HG03469 (cell line): ENCODE measurements around the gene USF2.
"Not testable (repeated sequence)": the region's sequence is repeated elsewhere in the genome, so short reads cannot be mapped to it uniquely, and the experiment has no call there.

Source experiments
- ATAC-seq: cut with Tn5 transposase; IDR thresholded peaks from one replicate; pipeline ENCODE4 v1.9.1; 2021; ENCODE audit warnings: mild to moderate bottlenecking, moderate library complexity, moderate number of reproducible peaks; ENCODE audit not compliant: unreplicated experiment

Gene USF2

DNA sequence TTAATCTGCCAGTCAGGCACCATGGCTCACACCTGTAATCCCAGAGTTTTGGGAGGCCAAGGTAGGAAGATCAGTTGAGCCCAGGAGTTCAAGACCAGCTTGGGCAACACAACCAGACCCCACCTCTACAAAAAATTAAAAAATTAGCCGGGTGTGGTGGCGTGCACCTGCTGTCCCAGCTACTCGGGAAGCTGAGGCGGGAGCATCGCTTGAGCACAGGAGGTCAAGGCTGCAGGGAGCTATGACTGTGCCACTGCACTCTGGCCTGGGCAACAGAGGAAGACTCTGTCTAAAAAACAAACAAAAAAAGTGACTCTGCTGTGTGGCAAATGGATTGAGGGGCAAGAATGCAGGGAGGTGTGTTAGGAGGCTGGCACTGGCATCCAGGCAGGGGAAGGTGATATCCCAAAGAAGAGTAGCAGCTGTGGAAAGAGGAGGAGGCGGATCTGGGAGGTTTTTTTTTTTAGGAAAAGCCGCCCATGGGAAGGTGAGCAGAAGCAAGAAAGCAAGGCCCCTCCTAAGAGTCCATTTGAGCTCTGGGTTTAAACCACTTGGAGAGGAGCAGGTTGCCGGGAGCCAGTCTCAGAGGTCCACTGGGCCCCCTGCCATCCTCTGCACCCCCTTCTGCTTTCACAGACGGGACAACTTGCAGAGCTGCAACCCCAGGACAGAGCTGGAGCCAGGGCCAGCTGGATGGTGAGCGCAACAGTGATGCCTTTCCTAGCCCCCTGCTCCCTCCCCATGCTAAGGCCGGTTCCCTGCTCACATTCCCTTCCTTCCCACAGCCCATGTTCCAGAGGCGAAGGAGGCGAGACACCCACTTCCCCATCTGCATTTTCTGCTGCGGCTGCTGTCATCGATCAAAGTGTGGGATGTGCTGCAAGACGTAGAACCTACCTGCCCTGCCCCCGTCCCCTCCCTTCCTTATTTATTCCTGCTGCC lies 15.7 kb downstream of the USF2 start:
- ATAC-seq: no peak

- no peak for ATAC-seq
Measured at GRCh38 chr19:35285095-35285449, 16.3 kb downstream of the USF2 start.

- not testable (repeated sequence) for ATAC-seq
Measured at GRCh38 chr19:35285465-35285864, 16.7 kb downstream of the USF2 start.

DNA sequence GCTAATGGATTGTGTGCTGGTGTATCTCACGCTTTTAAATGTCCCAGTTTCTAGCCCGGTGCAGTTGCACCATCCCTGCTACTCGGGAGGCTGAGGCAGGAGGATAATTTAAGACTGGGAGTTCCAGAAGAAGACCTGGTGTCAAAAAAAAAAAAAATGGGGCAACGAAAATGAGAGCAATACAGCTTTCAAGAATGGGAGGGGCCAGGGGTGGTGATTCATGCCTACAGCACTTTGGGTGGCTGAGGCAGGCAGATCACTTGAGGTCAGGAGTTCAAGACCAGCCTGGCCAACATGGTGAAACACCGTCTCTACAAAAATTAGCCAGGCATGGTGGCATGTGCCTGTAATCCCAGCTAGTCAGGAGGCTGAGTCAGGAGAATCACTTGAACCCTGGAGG lies 17.3 kb downstream of the USF2 start:
- ATAC-seq: not testable (repeated sequence)

GRCh38 chr19:35287713-35288112 lies 19.0 kb downstream of the USF2 start:
- ATAC-seq: no peak

GRCh38 chr19:35288331-35288730 lies 19.6 kb downstream of the USF2 start:
- no peak for ATAC-seq

- no peak for ATAC-seq
Measured at GRCh38 chr19:35288906-35289305, 20.1 kb downstream of the USF2 start.

DNA sequence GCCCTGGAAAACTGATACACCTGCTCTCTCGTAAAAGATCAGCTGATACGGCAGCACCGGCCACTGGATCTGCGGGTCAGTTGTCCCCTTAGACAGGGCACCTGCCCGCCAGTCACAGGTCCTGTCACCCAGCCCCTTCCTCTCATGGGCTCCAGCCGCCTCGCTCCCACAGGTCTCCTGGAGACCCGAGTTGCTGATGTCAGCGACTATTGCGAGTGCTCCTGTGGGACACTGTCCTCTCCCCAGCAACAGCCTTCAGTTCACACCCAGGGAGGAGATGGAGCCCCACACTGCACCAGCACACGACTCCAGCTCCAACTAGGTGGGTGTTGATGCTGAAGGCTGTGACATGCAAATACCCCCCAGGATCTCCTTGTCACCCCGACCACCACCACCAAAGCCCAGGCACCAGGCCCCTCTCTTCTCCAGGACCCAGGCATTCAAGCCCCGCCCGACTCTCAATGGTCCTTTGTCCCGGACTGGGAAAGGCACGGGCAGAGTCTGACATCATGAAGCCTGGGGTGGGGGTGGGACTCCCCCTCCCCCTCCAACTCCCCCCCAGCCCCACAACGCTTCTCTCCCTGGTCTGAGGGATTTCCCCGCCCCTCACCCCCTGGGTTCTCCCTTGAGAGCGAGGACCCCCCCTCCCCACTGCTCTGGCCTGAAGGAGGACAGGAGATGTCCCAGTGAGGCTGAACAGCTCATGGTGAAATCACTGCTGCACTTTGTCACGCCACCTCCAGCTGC lies 21.8 kb downstream of the USF2 start:
- no peak for ATAC-seq

GRCh38 chr19:35291259-35291658 lies 22.5 kb downstream of the USF2 start:
- ATAC-seq: no peak

DNA sequence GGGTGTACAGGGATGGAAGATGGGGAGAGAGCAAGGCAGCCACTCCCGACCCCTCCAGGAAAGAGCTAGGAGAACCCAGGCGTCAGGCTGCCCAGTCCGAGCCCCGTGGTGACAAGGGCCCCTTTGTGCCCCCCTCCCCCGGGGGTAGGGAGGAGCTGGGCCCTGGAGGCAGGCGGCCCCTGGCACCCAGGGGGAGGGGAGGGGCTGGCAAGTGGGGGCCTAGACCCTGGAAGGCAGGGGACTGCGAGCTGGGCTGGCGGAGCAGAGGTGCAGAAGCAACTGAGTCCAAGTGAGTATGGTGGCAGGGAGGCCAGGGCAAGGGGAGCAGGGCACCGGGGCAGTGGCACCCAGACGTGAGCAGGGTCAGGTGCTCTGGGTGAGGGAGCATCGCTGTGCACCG lies 23.2 kb downstream of the USF2 start, which contains the start of gene MAG:
MAG (plus strand) TSS at position 246 of the 400 bp plus-strand sequence. CDS start 3,248 bp downstream, outside the sequence.
- ATAC-seq: no peak

DNA sequence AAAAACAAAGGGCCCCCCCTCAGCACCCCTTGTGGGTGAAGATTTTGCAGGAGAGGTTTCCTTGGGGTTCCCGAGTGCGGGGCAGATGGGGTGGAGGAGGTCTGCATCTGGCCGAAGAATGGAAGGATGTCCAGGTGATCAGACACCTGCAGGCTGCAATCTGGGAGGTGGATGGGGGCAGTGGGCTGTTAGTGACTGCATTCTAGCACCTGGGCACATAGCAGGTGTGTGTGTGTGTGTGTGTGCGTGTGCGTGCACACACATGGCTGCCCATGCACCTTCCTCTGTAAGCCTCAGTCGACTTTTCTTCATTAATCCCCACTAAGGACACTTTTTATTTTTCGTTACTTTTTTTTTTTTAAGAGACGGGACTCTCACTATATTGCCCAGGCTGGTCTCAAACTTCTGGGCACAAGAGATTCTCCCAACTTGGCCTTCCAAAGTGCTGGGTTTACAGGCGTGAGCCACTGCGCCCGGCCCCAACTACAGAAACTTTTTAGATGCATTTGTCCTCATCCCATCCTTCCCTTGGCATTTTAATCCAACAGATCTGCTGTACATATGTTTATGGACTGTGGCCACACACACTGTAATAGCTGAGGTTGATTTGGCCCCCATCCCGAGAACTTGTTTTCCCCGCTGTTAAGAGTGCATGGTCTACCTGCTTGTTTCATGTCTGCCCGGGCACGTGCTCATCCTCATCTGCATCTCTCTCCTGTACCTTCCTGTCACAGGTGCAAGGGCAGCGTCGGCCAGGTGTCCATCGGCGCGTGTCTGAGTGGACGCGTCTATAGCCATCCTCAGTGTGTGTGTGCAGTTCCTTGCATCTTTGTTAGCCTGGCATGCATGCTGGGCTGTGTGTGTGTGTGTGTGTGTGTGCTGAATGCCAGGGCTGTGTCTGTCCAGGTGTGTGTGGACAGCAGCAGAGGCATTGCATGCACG lies 23.9 kb downstream of the USF2 start:
- ATAC-seq: no peak

- no peak for ATAC-seq
Measured at GRCh38 chr19:35293363-35293739, 24.6 kb downstream of the USF2 start.

DNA sequence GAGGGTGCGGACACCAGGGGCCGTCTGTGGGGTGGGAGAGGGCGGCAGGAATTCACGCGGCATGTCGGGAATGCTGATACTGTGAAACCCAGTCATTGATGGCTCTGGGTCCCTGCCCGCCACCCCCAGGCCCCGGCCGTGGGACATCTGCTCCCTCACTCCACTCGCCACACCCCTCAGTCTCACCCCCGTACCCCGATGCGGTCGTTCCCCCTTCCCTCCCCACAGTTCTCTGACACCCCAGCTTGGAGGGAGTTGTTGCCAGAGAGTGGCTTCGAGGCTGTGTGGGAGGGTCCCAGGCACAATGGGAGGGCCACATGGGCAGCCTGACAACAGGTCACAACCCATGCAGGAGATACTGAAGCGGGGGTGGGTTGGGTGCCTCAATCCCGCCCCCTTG lies 25.0 kb downstream of the USF2 start:
- ATAC-seq: no peak

- no peak for ATAC-seq
Measured at GRCh38 chr19:35294328-35294727, 25.6 kb downstream of the USF2 start.

DNA sequence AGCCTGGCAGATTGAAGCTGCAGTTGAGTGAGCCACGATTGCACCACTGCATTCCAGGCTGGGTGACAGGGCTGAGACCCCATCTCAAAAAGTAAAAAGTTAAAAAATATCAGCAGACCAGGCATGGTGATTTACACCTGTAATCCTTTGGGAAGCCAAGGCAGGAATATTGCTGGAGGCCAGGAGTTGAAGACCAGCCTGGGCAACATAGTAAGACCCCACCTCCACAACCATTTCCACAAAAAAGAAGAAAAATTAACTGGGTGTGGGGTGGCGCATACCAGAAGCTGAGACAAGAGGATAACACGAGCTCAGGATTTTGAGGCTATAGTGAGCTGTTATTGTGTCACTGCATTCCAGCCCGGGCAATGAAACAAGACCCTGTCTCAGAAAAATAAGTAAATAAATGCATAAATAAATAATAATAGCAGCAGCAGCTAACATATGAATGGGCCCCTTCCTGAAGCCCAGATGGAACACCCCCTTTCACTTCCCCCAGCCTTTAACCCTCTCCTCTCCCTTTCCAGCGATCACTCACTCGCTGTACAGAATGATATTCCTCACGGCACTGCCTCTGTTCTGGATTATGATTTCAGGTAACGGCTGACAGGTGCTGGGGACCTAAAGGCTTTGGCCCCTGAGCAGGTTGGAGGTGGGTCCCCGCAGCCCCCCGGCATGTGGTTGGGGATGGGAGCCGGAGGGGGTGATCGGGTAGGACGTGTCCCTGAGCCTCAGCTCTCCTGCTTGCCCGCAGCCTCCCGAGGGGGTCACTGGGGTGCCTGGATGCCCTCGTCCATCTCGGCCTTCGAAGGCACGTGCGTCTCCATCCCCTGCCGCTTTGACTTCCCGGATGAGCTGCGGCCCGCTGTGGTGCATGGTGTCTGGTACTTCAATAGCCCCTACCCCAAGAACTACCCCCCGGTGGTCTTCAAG lies 26.4 kb downstream of the USF2 start:
- no peak for ATAC-seq

DNA sequence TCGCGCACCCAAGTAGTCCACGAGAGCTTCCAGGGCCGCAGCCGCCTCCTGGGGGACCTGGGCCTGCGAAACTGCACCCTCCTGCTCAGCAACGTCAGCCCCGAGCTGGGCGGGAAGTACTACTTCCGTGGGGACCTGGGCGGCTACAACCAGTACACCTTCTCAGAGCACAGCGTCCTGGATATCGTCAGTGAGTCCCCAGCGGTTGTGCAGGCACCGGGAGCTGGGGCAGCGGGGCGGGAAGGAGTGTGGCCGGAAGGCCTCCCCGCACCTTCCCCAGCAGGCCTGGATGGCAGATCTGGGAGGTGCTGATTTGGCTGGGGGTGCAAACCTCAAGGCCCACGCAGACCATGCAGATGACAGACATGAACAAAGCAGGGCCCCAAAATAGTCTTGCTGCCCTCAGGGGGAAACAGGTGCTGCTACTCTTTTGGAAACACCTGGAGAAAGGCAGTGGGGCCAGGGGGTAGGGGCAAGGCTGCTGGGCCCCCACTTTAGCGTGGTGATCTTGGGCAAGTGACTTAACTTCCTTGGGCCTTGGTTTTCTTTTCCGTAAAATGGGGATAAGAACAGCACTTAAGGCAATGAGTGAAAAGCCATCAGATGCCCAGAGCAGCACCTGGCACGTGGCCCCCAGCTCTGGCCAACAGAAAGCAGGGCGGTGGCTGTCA lies 27.2 kb downstream of the USF2 start:
- no peak for ATAC-seq

- no peak for ATAC-seq
Measured at GRCh38 chr19:35296644-35297514, 28.1 kb downstream of the USF2 start.

DNA sequence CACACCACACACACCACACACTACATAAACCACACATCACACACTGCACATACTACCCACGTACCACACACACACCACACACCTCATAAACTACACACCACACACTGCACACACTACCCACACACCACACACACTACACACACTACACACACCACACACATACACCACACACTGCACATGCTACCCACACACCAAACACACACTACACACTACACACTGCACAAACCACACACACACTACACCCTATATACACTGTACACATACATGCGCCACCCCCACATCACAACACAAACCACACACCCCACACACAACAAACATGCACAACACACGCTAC lies 28.7 kb downstream of the USF2 start:
- ATAC-seq: no peak
